GM19468 (cell line): ENCODE results near the gene PPIG.
"Not testable (repeated sequence)": the region's sequence is repeated elsewhere in the genome, so short reads cannot be mapped to it uniquely, and the experiment has no call there.

Experiments
- ATAC-seq: cut with Tn5 transposase; IDR thresholded peaks from one replicate; pipeline ENCODE4 v1.9.1; 2021; ENCODE audit warnings: mild to moderate bottlenecking, moderate library complexity, moderate number of reproducible peaks; ENCODE audit not compliant: unreplicated experiment; ENCODE audit errors: extremely low read depth

Gene PPIG

DNA sequence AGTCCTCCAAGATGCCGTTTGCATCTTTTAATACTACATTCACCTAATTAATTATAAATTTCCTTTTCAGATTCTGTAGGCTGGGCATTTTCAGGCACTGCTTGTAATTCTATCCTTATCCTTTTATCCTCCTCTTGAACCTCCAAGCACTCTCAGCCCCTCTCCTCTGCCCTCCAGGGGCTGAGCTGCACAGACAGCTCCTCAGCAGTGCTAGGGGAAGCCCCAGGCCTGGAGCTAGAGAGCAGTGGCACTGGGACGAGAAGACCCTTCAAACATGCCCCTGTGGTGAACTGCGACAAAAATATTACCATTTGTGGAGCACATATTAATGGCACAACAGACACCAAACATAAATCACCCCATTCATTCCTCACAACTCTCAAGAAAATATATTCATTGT, 77.1 kb downstream of the PPIG start:
- ATAC-seq, result no peak

DNA sequence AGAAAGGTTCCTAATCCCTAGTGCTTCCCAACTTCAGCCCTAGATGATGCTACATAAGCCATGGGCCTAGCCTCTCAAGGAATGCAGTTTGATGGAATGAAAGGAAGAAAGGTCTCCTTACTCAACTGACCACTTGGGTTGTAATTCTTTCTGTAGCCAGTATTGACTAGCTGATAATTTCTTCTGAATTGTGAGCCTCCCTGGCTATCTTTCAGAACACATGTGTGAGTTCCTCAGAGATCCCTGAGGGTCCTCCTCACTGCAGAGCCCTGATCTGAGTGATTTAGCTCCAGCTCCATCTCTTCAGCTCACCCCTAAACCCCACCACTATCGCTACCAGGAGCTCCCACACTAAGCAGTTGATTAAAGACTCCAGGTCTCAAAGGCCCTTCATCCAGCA, 78.6 kb downstream of the PPIG start:
- no peak for ATAC-seq

DNA sequence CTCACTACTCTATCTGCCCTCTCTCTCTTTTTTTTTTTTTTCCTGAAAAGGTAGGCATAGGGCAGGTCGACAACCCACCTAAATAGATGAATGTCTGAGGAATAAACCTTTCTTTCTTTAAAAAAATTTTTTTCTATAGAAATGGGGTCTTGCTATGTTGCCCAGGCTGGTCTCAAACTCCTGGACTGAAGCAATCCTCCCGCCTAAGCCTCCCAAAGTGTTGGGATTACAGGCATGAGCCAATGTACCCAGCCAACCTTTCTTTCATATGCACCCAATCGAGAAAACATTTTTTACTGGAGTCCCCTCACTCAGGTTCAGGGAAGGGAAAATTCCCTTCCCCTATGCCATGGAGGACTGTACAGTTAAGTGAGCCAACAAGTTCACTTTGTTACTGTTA, 79.1 kb downstream of the PPIG start:
- no peak for ATAC-seq

DNA sequence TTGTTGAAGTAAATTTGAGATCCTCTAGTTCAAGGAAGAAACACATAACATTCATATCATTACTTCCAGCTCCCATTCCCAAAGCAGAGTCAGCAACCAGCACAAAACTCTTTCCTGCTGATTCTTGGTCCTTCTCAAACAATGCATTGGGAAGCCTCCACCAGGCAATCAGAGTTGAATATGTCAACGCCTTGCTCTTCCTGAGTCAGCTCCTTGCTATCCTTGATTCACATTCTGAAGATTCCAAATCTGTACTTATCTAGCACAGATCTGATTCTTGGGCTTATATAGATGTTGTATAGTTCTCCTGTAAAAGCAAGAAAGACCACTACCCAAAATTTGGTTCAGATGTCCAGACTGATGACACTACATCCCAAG, 80.4 kb downstream of the PPIG start:
- no peak for ATAC-seq

DNA sequence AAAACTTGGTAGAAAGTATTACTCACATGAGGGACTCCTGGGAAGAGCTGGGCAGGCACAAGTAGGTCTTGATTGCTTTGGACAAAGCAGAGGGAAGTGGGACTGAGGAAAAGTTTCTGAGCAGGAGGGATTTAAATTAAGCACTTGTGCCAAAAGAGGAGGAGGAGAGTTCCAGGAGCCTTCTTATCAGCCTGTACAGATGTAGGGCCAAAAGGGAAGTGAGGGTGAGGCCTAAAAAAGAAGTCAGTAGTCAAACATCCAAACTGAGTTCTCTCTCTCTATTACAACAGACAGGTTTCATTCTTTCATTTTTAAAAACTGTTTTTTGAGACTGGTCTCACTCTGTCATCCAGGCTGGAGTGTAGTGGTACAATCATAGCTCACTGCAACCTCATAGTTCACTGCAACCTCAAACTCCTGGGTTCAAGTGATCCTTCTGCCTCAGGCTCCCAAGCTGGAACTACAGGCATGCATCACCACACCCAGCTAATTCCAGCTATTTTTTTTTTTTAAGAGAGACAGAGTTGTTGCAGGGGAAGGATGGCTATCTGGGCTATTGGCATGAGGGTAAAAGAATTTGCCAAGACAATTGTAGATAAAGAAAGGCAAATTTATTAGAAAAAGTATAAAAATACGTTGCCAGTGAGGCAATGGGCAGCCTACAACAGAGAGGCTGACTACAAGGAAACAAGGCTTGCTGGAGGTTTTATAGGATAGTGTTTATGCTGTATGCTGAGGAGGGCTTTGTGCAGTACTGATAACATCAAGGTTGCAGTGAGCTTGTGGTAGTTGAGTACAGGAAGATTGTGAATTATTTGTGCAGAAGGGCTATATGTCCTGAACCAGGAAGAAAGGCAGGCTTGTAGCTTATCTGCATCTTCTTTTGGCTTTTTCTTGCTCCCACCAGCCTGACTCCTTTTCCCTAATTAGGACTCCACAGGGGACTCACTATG, 81.1 kb downstream of the PPIG start:
- ATAC-seq, result no peak

DNA sequence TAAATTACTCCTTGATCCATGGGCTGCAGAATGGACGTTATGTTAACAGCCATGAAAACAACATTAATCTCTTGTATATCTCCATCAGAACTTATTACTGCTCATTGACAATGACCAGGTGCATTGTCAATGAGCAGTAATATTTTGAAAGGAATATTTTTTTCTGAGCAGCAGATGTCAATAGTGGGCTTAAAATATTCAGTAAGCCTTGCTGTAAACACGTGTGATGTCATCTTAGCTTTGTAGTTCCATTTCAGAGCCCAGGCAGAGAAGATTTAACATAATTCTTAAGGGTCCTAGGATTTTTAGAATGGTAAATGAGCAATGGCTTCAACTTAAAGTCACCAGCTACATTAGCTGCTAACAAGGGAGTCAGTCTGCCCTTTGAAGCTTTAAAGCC, 83.4 kb downstream of the PPIG start:
- no peak for ATAC-seq

DNA sequence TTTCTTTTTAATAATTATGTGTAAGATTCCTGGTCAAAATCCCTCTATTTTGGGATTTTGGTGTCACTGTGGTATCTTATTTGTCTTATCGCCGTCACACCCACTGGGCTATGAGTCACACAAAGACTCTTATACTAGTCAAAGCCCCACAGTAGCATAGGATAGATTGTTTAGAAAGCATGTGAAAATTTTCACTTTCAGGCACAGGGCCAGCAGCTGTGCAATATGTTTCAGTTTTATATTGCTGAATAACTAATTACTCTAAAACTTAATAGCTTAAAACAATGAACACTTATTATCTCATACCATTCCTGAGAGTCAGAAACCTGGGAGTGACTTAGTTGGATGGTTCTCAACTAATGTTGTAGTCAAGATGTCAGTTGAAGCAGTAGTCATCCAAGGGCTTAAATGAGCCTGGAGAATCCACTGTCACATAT, 86.1 kb downstream of the PPIG start:
- ATAC-seq, result no peak

DNA sequence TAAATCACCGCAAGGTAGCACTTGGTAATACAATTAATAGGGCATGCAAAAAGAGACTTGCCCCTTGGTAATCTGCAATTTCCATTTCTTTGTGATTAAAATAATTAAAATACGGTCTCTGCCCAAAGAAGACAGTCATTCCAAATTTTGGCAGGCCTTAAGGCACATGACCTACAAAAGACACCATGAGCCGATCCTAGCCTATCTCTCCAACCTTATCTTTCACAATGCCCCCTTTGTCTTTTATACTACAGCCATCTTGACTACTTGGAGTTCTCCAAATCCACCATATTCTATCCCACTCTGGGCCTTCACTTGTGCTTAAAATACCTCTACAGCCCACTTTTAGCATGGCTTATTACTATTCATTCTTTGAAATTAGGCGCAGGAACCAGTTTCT, 86.8 kb downstream of the PPIG start:
- no peak for ATAC-seq

DNA sequence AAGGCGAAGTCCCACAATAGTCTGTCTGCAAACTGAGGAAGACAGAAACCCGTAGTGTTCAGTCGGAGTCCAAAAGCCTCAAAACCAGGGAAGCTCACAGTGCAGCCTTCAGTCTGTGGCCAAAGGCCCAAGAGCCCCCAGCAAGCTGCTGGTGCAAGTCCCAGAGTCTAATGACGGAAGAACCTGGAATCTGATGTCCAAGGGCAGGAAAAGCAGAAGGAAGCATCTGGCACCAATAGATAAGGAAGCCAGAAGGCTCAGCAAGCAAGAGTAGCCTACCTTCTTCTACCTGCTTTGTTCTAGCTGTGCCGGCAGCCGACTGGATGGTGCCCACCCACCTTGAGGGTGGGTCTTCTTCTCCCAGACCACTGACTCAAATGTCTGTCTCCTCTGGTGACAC, 88.3 kb downstream of the PPIG start:
- no peak for ATAC-seq

DNA sequence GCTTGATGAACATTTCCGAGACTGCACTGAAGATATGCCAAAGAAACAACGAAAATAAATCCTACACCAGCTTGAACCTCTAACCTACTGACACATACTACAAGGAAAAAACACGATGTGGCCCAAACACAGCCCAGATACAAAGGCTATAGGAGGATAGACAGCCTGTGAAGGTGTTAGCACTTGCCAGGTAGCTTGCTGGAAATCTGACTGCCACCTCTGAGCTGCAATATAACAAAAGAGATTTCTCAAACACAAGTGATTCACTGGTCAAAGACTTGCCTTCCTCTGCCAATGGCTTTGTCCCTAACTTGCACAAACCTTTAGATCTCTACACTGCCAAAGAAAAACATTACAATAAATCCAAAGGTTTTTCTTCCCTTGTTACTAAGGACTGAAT, 89.0 kb downstream of the PPIG start:
- no peak for ATAC-seq

DNA sequence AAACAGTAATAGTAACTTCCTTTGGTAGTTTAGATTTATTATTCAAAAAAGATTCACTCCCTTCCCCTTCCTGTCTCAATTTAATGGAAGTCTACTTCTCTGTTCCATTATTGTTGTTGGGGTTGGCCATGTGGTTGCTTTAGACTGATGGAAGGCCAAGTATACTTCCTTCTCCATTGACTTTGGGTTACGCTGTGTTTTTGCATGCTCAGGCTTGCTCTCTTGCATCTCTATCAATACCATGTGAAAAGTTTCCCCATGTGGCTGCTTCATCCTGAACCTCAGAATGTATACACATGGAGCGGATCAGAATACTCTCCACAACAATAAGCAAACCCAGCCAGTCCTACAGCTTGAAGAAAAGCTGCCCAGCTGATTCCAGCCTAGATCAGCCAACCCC, 89.8 kb downstream of the PPIG start:
- ATAC-seq, result no peak

DNA sequence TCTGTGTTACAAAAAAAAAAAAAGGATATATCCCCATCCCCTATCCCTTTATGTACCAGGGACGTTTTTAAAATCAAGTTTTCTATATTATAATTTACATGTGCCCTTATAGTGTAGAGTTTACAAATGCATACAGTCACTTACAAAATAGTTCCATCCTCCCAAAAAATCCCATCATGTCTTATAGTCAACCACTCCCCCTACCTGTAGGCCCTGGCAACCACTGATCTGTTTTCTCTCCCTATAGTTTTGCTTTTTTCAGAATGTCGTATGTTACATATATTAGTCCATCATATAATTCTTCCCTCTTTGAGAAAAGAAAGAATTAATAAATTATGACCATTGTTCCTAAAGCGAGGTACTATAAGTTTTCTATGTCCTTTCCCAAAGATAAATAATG, 92.2 kb downstream of the PPIG start:
- ATAC-seq, result no peak

DNA sequence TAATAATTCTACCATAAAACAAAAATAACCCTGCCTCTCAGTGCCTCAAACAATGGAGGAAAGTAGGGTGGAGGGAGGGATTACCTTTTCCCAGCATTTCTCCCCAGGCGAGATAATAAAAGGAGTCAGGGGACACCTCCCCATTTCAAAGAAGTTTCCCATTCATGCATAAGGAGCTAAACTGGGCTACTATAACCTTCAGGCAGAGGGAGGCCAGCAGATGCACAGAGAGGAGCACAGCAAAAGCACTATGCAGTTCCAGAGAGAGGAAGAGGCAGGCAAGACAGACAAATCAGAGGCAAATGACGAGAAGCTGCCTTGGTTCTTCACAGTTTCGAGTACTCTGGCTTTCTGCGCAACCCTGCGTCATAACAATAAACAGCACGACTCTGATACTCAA, 92.7 kb downstream of the PPIG start:
- ATAC-seq, result no peak

DNA sequence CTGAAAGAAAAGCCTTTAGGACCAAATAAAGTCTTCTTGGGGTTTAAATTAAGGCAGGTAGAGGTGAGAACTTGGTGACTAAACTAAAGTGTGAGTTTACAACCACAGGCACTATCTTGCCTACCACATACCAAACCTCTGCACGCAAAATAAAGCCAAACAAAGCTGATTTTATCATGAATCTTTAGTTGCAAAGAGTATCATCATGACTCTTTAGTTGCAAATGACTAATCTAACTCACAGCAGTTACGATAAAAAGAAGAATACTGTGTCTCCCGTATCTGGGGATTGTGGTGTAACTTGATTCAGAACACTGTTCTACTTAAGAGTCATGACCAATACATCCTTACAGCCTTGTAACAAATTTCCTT, 98.9 kb downstream of the PPIG start:
- no peak for ATAC-seq

DNA sequence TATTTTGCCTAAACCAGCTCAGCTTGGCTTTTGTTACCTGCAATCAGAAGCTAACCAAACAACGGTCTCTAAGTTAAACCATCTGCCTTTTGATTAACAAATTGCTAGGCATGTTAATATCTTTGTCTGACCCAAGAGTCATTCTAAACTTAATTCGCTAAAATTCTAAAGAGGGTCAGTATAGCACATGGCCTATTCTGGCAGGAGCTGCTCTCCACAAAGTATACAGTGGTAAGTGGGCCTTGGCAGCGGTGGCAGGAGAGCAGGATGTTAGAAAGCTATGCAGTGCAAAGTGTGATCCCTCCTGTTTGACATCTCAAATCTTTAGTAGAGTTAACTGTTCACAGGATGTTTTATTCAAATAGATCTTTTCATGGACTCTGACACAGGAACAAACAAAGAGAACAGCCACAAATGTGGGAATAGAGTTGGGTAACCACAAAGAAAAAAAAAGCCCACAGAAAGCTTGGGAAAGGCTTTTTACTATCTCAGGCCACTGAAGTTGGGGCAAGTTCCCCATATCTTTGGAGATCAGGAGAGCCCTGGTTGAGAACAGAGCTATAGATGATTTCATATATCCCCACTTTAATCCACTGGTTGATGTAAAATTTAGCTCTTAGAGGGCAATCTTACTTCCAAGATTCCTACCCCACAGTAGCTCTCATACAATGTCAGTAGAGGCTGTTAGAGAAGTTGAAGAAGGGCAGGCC, 99.4 kb downstream of the PPIG start:
- ATAC-seq, result no peak

DNA sequence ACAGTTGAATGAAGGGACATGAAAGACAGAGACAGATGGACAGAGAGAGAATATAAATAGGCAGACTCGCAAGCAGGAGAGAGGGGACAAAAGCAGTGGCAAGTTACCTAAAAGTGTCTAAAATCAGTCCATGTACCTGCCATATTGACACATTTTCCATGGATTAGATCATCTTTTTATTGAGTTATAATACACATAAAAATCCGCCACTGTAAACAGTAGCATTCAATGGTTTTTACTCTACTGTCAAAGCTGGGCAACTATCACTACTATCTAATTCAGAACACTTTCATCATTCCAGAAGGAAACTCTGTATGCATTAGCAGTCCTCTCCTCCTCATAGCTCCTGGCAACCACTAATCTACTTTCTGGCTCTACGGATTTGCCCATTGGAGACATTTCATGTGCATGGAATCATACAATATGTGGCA, 100.0 kb downstream of the PPIG start:
- no peak for ATAC-seq

DNA sequence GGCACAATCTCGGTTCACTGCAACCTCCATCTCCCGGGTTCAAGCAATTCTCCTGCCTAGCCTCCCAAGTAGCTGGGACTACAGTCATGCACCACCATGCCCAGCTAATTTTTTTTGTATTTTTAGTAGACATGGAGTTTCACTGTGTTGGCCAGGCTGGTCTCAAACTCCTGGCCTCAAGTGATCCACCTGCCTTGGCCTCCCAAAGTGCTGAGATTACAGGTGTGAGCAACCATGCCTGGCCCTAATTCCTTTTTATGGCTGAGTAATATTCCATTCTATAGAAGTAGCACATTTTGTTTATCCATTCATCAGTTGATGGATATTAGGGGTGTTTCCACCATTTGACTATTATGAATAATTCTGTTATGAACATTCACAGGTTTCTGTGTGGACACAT, 100.6 kb downstream of the PPIG start:
- ATAC-seq, result not testable (repeated sequence)

DNA sequence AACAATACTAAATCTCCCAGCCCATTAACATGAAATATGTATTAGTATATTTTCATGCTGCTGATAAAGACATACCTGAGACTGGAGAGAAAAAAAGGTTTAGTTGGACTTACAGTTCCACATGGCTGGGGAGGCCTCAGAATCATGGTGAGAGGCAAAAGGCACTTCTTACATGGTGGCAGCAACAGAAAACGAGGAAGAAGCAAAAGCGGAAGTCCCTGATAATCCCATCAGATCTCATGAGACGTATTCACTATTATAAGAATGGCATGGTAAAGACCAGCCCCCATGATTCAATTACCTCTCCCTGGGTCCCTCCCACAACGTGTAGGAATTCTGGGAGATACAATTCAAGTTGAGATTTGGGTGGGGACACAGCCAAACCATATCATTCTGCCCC, 102.7 kb downstream of the PPIG start:
- ATAC-seq, result not testable (repeated sequence)

DNA sequence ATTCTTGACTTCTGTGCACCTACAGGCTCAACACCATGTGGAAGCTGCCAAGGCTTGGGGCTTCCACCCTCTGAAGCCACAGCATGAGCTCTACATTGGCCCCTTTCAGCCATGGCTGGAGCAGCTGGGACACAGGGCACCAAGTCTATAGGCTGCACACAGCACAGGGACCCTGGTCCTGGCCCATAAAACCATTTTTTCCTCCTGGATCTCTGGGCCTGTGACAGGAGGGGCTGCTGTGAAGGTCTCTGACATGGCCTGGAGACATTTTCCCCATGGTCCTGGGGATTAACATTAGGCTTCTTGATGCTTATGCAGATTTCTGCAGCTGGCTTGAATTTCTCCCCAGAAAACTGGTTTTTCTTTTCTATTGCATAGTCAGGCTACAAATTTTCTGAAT, 103.8 kb downstream of the PPIG start:
- ATAC-seq, result not testable (repeated sequence)

DNA sequence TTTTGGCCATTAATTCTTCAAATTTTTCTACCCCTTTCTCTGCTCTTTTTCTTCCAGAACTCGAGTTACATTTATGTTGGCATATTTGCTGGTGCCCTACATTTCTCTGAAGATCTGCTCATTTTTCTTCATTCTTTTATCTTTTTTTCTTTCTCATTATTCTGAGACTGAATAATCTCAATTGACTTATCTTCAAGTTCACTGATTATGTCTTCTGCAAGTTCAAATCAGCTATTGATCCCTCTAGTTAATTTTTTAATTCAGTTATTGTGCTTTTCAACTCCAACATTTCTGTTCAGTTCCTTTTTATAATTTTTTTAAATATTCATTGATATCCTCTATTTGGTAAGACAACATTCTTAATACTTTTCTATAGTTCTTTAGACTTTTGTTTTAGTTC, 106.8 kb downstream of the PPIG start:
- no peak for ATAC-seq
